Measurements from ENCODE around the gene THSD4.

The THSD4 gene

GRCh38 chr15:71114887-71115566 is at the start of gene THSD4:
Gene THSD4, plus strand, starts transcription at chr15:71115471.
- Histone ChIP-seq H3K9me3 (ENCODE audit: severe bottlenecking) (no peaks in the 10 kb centered on the region), H3K36me3 (no peaks in the 10 kb centered on the region), H3K4me3 (ENCODE audit: low read depth, low read length) (peak within 1 kb of the TSS; percentile 51), H3K27me3 (ENCODE audit: insufficient read depth, low read depth, severe bottlenecking) (no peaks in the 10 kb centered on the region), H3K27ac (no peak within 1 kb of the TSS)
- DNase-seq, result peak; percentile 83
- TF ChIP-seq CTCF (IDR thresholded peaks at IDR 0.05; ENCODE audit: low read depth, low read length), result peak; percentile 85

- Histone ChIP-seq H3K36me3 (no peaks in the 10 kb centered on the region), H3K27ac (no peak overlapping the region), H3K9me3 (ENCODE audit: severe bottlenecking) (no peaks in the 10 kb centered on the region), H3K27me3 (ENCODE audit: insufficient read depth, low read depth, severe bottlenecking) (no peaks in the 10 kb centered on the region), H3K4me3 (ENCODE audit: low read depth, low read length) (no peak overlapping the region)
- no peak for TF ChIP-seq CTCF (IDR thresholded peaks at IDR 0.05; ENCODE audit: low read depth, low read length)
- no peak for DNase-seq
Measured at GRCh38 chr15:71066983-71067382, 48.3 kb upstream of the THSD4 start.

GRCh38 chr15:71069693-71070092 is 45.6 kb upstream of the THSD4 start:
- DNase-seq, result no peak
- Histone ChIP-seq H3K27ac (no peak overlapping the region), H3K27me3 (ENCODE audit: insufficient read depth, low read depth, severe bottlenecking) (no peaks in the 10 kb centered on the region), H3K4me3 (ENCODE audit: low read depth, low read length) (no peak overlapping the region), H3K9me3 (ENCODE audit: severe bottlenecking) (no peaks in the 10 kb centered on the region), H3K36me3 (no peaks in the 10 kb centered on the region)
- no peak for TF ChIP-seq CTCF (IDR thresholded peaks at IDR 0.05; ENCODE audit: low read depth, low read length)

- DNase-seq, result no peak
- Histone ChIP-seq H3K27me3 (ENCODE audit: insufficient read depth, low read depth, severe bottlenecking) (no peaks in the 10 kb centered on the region), H3K36me3 (no peaks in the 10 kb centered on the region), H3K27ac (no peak overlapping the region), H3K4me3 (ENCODE audit: low read depth, low read length) (no peak overlapping the region), H3K9me3 (ENCODE audit: severe bottlenecking) (no peaks in the 10 kb centered on the region)
- no peak for TF ChIP-seq CTCF (IDR thresholded peaks at IDR 0.05; ENCODE audit: low read depth, low read length)
Measured at GRCh38 chr15:71071529-71071928, 43.7 kb upstream of the THSD4 start.

- H3K4me3 ChIP-seq (ENCODE audit: low read depth, low read length), result no peak overlapping the region
- H3K27ac ChIP-seq, result no peak overlapping the region
- no peak for TF ChIP-seq CTCF (IDR thresholded peaks at IDR 0.05; ENCODE audit: low read depth, low read length)
- no peaks in the 10 kb centered on the region for H3K36me3 ChIP-seq
- H3K27me3 ChIP-seq (ENCODE audit: insufficient read depth, low read depth, severe bottlenecking), result no peaks in the 10 kb centered on the region
- DNase-seq, result no peak
- no peaks in the 10 kb centered on the region for H3K9me3 ChIP-seq (ENCODE audit: severe bottlenecking)
Measured at GRCh38 chr15:71072423-71072822, 42.8 kb upstream of the THSD4 start.
